HepG2 (cell line): ENCODE measurements around the gene BHLHA9.

ENCODE experiments used
- ATF7 ChIP-seq, 2 experiments: fragments of 450-650 bp in 1 of 2; sonication (generic) in 1 of 2; formaldehyde crosslinking in 1 of 2; IDR thresholded peaks; 2 replicates each; pipeline versions ENCODE4 v1.4.0 to v1.6.1; 2016 to 2020; ENCODE audit warnings: antibody characterized with exemption in 1 of 2, mild to moderate bottlenecking in 1 of 2, missing genetic modification reagents in 1 of 2
- RAD51 ChIP-seq: fragments of 450-650 bp; IDR thresholded peaks from 2 replicates; pipeline ENCODE4 v1.6.1; 2016; ENCODE audit warnings: borderline replicate concordance
- RXRA ChIP-seq: sonication (generic); formaldehyde crosslinking; IDR thresholded peaks from 2 replicates; pipeline ENCODE4 v1.5.1; 2020; ENCODE audit warnings: missing genetic modification reagents
- TCF7L2 ChIP-seq: IDR thresholded peaks from 2 replicates; pipeline ENCODE4 v1.6.1; 2011; ENCODE audit warnings: mild to moderate bottlenecking, low read depth, low read length, moderate library complexity
- ZBTB38 ChIP-seq: sonication (generic); formaldehyde crosslinking; IDR thresholded peaks from 2 replicates; pipeline ENCODE4 v1.5.1; 2020; ENCODE audit warnings: mild to moderate bottlenecking, missing genetic modification reagents
- ZFX ChIP-seq: sonication (generic); formaldehyde crosslinking; IDR thresholded peaks from 2 replicates; pipeline ENCODE4 v1.4.0; 2020; ENCODE audit warnings: mild to moderate bottlenecking, low read depth, missing genetic modification reagents, moderate library complexity
- ZNF274 ChIP-seq: sonication (generic); formaldehyde crosslinking; IDR thresholded peaks from 2 replicates; pipeline ENCODE4 v1.5.1; 2020; ENCODE audit warnings: mild to moderate bottlenecking, missing genetic modification reagents
- TF ChIP-seq, protein P1 (sequence below): sonication (generic); formaldehyde crosslinking; IDR thresholded peaks from 2 replicates; pipeline ENCODE4 v1.5.0; 2020; ENCODE audit warnings: mild to moderate bottlenecking, missing genetic modification reagents, moderate library complexity
- TF ChIP-seq, protein P2 (sequence below): sonication (generic); formaldehyde crosslinking; IDR thresholded peaks from 2 replicates; pipeline ENCODE4 v1.4.0; 2020; ENCODE audit warnings: missing genetic modification reagents, borderline replicate concordance

DNA sequence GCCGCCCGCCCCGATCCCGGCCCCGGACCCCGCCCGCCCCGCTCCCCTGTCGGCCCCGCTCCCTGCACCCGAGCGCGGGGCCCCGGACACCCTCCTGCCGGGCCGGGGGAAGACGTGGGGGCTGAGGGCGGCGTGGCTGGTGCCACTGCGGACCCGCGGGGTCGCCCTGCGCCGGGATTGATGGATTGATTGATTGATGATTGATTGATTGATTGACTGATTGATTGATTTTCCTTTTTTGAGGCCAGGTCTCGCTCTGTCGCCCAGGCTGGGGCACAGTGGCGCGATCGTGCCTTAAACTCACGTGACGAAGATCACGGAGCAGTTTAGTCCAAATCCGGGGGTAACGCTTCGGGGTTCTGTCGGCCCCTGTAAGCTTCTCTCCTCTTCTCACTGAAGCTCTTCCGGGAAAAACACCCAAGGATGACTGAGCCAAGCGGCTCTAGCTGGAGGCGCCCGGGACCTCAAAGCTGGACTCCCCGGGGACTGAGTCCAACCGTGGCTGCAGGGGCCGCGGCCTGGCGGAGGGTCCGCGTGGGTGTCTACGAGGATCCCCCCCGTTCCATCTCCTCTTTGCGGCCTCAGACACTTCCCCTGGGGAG is 40.2 kb upstream of the BHLHA9 start:
- TF ChIP-seq RAD51 = no peak
- no peak for TF ChIP-seq RXRA (CRISPR knock-in tag)
- no peak for TF ChIP-seq ZBTB38 (CRISPR knock-in tag)
- TF ChIP-seq, protein P1, sequence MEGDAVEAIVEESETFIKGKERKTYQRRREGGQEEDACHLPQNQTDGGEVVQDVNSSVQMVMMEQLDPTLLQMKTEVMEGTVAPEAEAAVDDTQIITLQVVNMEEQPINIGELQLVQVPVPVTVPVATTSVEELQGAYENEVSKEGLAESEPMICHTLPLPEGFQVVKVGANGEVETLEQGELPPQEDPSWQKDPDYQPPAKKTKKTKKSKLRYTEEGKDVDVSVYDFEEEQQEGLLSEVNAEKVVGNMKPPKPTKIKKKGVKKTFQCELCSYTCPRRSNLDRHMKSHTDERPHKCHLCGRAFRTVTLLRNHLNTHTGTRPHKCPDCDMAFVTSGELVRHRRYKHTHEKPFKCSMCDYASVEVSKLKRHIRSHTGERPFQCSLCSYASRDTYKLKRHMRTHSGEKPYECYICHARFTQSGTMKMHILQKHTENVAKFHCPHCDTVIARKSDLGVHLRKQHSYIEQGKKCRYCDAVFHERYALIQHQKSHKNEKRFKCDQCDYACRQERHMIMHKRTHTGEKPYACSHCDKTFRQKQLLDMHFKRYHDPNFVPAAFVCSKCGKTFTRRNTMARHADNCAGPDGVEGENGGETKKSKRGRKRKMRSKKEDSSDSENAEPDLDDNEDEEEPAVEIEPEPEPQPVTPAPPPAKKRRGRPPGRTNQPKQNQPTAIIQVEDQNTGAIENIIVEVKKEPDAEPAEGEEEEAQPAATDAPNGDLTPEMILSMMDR (CRISPR knock-in tag) = no peak
- no peak for TF ChIP-seq ZNF274 (CRISPR knock-in tag)
- TF ChIP-seq TCF7L2 = no peak
- TF ChIP-seq, protein P2, sequence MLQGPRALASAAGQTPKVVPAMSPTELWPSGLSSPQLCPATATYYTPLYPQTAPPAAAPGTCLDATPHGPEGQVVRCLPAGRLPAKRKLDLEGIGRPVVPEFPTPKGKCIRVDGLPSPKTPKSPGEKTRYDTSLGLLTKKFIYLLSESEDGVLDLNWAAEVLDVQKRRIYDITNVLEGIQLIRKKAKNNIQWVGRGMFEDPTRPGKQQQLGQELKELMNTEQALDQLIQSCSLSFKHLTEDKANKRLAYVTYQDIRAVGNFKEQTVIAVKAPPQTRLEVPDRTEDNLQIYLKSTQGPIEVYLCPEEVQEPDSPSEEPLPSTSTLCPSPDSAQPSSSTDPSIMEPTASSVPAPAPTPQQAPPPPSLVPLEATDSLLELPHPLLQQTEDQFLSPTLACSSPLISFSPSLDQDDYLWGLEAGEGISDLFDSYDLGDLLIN (CRISPR knock-in tag) = no peak
- no peak for TF ChIP-seq ZFX (CRISPR knock-in tag)
- no peak for TF ChIP-seq ATF7 (IDR thresholded peaks at IDR 0.05)
- TF ChIP-seq ATF7 (CRISPR knock-in tag; IDR thresholded peaks at IDR 0.05) = no peak
